Colonic mucosa (tissue), 4 donors: ENCODE data around the gene DPP10. TPM values are rescaled to one million over a fixed set of nuclear protein-coding genes. Genes with fewer than 3 reads are reported as not detected.

Experiments
- DNase-seq: peaks from one replicate; pipeline ENCODE4 v3.0.0-alpha.2; 2020
- H3K27ac ChIP-seq: fragments of 200-600 bp; one replicate; pipeline ENCODE4 v1.8.0; 2021
- H3K27me3 ChIP-seq: fragments of 200-600 bp; one replicate; pipeline ENCODE4 v1.8.0; 2021
- H3K36me3 ChIP-seq: fragments of 200-600 bp; one replicate; pipeline ENCODE4 v1.8.0; 2021
- H3K4me1 ChIP-seq: fragments of 200-600 bp; one replicate; pipeline ENCODE4 v1.8.0; 2021; ENCODE audit warnings: mild to moderate bottlenecking
- H3K4me3 ChIP-seq: fragments of 200-600 bp; one replicate; pipeline ENCODE4 v1.8.0; 2021
- H3K9ac ChIP-seq, 2 donors: one replicate each; pipeline ENCODE4 v1.7.0; 2013; ENCODE audit warnings: control low read depth in 2 of 2, low read depth in 2 of 2, low read length in 2 of 2
- H3K9me3 ChIP-seq: fragments of 200-600 bp; one replicate; pipeline ENCODE4 v1.8.0; 2021
- CTCF ChIP-seq: fragments of 200-600 bp; IDR thresholded peaks from one replicate; pipeline ENCODE4 v1.8.0; 2022; ENCODE audit warnings: antibody characterized with exemption, mild to moderate bottlenecking
- intact Hi-C: fragments of 100-400 bp; cut with DNase I; formaldehyde crosslinking; loops from one replicate; pipeline ENCODE4 v1.14.1; 2022
- total RNA-seq, 2 donors: library from RNA; stranded (reverse); fragmentation: NEBNext Ultra II Directional in 1 of 2; extraction: Animal tissue kit (Norgen Biotek cat#: 25700) in 1 of 2; gene quantifications; one replicate each; pipeline ENCODE4 v1.2.1, GENCODE V29; 2021
- donor health status: healthy.
- donor health status: DM: no; HTN: no; CAD: no.
- donor health status: DM: no; HTN: no; CAD: no.

Gene DPP10
- total RNA-seq, 2 donors from 2014 or later: 6.0 to 8.1 TPM

GRCh38 chr2:114472726-114473125 is 30.3 kb downstream of the DPP10 start:
- TF ChIP-seq CTCF: no peak
- H3K9me3 ChIP-seq: no peaks in the 10 kb centered on the region
- H3K4me3 ChIP-seq: no peak overlapping the region
- H3K9ac ChIP-seq: no peak overlapping the region
- H3K27me3 ChIP-seq: no peaks in the 10 kb centered on the region
- no peaks in the 10 kb centered on the region for H3K4me1 ChIP-seq
- no peak overlapping the region for H3K27ac ChIP-seq
- intact Hi-C loops: no loop called here
- DNase-seq: no peak
- H3K36me3 ChIP-seq: no peaks in the 10 kb centered on the region

DNA sequence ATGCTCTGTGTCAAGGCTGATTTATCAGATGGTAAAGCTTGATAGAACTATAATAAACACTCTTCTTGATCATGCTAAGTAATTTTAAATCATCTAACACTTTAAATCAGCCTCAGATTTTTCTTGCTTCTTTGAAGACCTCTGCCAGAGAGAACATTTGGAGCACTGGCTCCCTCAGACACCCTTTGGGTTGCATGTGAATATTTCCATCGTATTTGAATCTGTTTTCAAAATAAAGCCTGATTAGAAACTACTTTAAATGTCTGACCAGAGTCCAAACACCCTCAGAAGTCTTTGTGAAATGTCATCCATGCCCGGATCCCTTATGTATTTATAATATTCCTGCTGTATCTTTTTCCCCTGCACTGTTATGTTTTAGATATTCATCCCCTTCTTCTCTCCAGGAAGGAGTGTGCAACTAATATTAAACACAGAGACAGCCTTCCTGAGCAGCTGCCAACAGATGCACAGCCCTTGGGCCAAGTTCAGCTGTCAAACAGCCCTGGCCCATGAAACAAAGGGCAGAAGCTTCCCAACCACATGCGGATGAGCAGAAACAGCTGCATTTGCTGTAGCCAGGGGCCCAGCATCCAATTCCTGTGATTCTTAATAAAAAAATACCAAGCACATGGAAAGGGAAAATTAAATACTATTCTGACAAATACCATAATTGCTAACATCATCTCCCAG is 46.5 kb downstream of the DPP10 start:
- no peak overlapping the region for H3K4me3 ChIP-seq
- no peaks in the 10 kb centered on the region for H3K27me3 ChIP-seq
- TF ChIP-seq CTCF: no peak
- no peak for DNase-seq
- no peaks in the 10 kb centered on the region for H3K36me3 ChIP-seq
- intact Hi-C loops: no loop called here
- H3K27ac ChIP-seq: no peak overlapping the region
- H3K9me3 ChIP-seq: no peaks in the 10 kb centered on the region
- H3K9ac ChIP-seq: no peak overlapping the region
- H3K4me1 ChIP-seq: no peaks in the 10 kb centered on the region

DNA sequence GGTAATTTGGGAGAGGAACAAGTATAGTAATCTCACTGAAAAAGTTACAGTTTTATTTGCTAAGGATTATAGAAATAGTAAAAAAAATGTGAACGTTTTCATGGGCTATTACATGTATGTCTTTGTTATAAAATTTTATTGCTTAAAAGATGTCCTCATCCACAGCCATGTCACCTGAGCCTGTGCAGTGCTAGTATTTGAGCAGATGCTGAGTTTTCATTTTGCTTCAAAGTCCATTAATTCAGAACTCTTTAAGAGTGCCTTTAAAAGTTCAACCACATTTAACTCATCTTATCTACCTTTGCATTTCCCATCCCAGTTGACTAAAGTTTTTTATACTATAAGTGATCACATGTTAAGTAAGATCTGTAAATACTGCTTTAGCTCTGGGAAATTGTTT is 52.6 kb downstream of the DPP10 start:
- Histone ChIP-seq H3K27me3 (no peaks in the 10 kb centered on the region), H3K27ac (no peak overlapping the region), H3K36me3 (no peaks in the 10 kb centered on the region), H3K4me3 (no peak overlapping the region), H3K4me1 (no peaks in the 10 kb centered on the region), H3K9ac (no peak overlapping the region), H3K9me3 (no peaks in the 10 kb centered on the region)
- no peak for DNase-seq
- intact Hi-C loops: no loop called here
- TF ChIP-seq CTCF: no peak

GRCh38 chr2:114496959-114497358 is 54.5 kb downstream of the DPP10 start:
- Histone ChIP-seq H3K9me3 (no peaks in the 10 kb centered on the region), H3K27me3 (no peaks in the 10 kb centered on the region), H3K4me1 (no peaks in the 10 kb centered on the region), H3K4me3 (no peak overlapping the region), H3K36me3 (no peaks in the 10 kb centered on the region), H3K27ac (no peak overlapping the region), H3K9ac (no peak overlapping the region)
- TF ChIP-seq CTCF: no peak
- DNase-seq: no peak
- intact Hi-C loops: no loop called here

- Histone ChIP-seq H3K27ac (no peak overlapping the region), H3K27me3 (no peaks in the 10 kb centered on the region), H3K4me3 (no peak overlapping the region), H3K4me1 (no peaks in the 10 kb centered on the region), H3K9ac (no peak overlapping the region), H3K9me3 (no peaks in the 10 kb centered on the region), H3K36me3 (no peaks in the 10 kb centered on the region)
- no peak for DNase-seq
- TF ChIP-seq CTCF: no peak
- intact Hi-C loops: no loop called here
Measured at GRCh38 chr2:114499101-114499500, 56.7 kb downstream of the DPP10 start.
